A549 (cell line): ENCODE measurements around the gene SLC19A1. TPM values are rescaled to one million over a fixed set of nuclear protein-coding genes. Genes with fewer than 3 reads are reported as not detected.

Experiments
- ATAC-seq, 2 experiments: fragments of 200-7000 bp in 1 of 2; fragments of >200 bp in 1 of 2; cut with Nextera tagmentation in 1 of 2; cut with Tn5 transposase in 1 of 2; 3 replicates each; pipeline versions ENCODE4 v1.8.0 to v1.9.1; 2018 to 2020; ENCODE audit warnings: mild to moderate bottlenecking in 1 of 2, moderate library complexity in 1 of 2
- CTCF ChIA-PET: fragments of 300-600 bp; sonication (Branson Sonifier 250); formaldehyde crosslinking; extraction: SDS; loops from one replicate; lab custom pipeline; 2021; ENCODE audit warnings: antibody characterized with exemption, inconsistent platforms; lab: Yijun Ruan, JAX
- POLR2A ChIA-PET: fragments of 350-600 bp; formaldehyde crosslinking; extraction: SDS; loops from one replicate; lab custom pipeline; 2021; ENCODE audit warnings: antibody characterized with exemption, inconsistent platforms; lab: Yijun Ruan, JAX
- DNase-seq, 2 experiments: peaks; one replicate each; pipeline versions ENCODE4 v3.0.0 to v3.0.0-alpha.2; 2011 to 2016; ENCODE audit warnings: low read depth in 1 of 2, low spot score in 1 of 2
- FAIRE-seq: peaks from 2 replicates; lab custom pipeline; 2011; peaks lifted over from hg19 to GRCh38; lab: Jason Lieb, UNC
- H3K27ac ChIP-seq, 2 experiments: fragments of >200 bp; sonication (Bioruptor Twin); formaldehyde crosslinking; 3 replicates each; pipeline ENCODE4 v1.5.1; 2016 to 2017
- H3K4me1 ChIP-seq: fragments of >200 bp; sonication (Bioruptor Twin); formaldehyde crosslinking; 3 replicates; pipeline ENCODE4 v1.6.1; 2016
- H3K4me2 ChIP-seq: fragments of >200 bp; sonication (Bioruptor Twin); formaldehyde crosslinking; 3 replicates; pipeline ENCODE4 v1.6.1; 2016
- H3K4me3 ChIP-seq: fragments of >200 bp; sonication (Bioruptor Twin); formaldehyde crosslinking; 3 replicates; pipeline ENCODE4 v1.5.1; 2016
- H3K9me3 ChIP-seq: fragments of >200 bp; sonication (Bioruptor Twin); formaldehyde crosslinking; 3 replicates; pipeline ENCODE4 v1.6.1; 2016
- BHLHE40 ChIP-seq: IDR thresholded peaks from 2 replicates; pipeline ENCODE4 v1.6.1; 2012; ENCODE audit warnings: low read depth, low read length, inconsistent platforms
- CBX2 ChIP-seq: fragments of 200-600 bp; sonication (generic); IDR thresholded peaks from 2 replicates; pipeline ENCODE4 v1.6.1; 2016; ENCODE audit warnings: low read depth, mild to moderate bottlenecking, borderline replicate concordance
- ESRRA ChIP-seq: fragments of 150-350 bp; IDR thresholded peaks from 2 replicates; pipeline ENCODE4 v1.6.1; 2014; ENCODE audit warnings: mild to moderate bottlenecking, low read length, borderline replicate concordance
- FOSL2 ChIP-seq, 2 experiments: fragments of 450-650 bp in 1 of 2; fragments of >200 bp in 1 of 2; sonication (Bioruptor Twin) in 1 of 2; formaldehyde crosslinking; IDR thresholded peaks; 2 replicates each; pipeline versions ENCODE4 v1.5.0 to v1.6.1; 2016 to 2020; ENCODE audit warnings: mild to moderate bottlenecking in 1 of 2, moderate library complexity in 1 of 2
- FOXS1 ChIP-seq: fragments of 250-450 bp; sonication (Bioruptor Pico); IDR thresholded peaks from 2 replicates; pipeline ENCODE4 v1.5.0; 2020; ENCODE audit warnings: mild to moderate bottlenecking, moderate library complexity
- HDAC2 ChIP-seq: fragments of 200-600 bp; sonication (generic); IDR thresholded peaks from 2 replicates; pipeline ENCODE4 v1.6.1; 2016
- HEYL ChIP-seq: fragments of 250-450 bp; sonication (Bioruptor Pico); IDR thresholded peaks from 2 replicates; pipeline ENCODE4 v1.8.0; 2021; ENCODE audit warnings: mild to moderate bottlenecking, moderate library complexity
- HOXB13 ChIP-seq: fragments of 250-450 bp; sonication (Bioruptor Pico); IDR thresholded peaks from 2 replicates; pipeline ENCODE4 v1.5.0; 2020; ENCODE audit warnings: low read depth, mild to moderate bottlenecking, moderate library complexity
- HOXB5 ChIP-seq: fragments of 250-450 bp; sonication (Bioruptor Pico); IDR thresholded peaks from 2 replicates; pipeline ENCODE4 v1.5.0; 2020; ENCODE audit warnings: mild to moderate bottlenecking, moderate library complexity
- JUN ChIP-seq, 2 experiments: fragments of >200 bp; sonication (Bioruptor Twin); formaldehyde crosslinking; IDR thresholded peaks; 2 replicates in 1 of 2; 3 replicates in 1 of 2; pipeline ENCODE4 v1.6.1; 2016 to 2017
- JUNB ChIP-seq: fragments of >200 bp; sonication (Bioruptor Twin); formaldehyde crosslinking; IDR thresholded peaks from 2 replicates; pipeline ENCODE4 v1.6.1; 2016
- PBX3 ChIP-seq: IDR thresholded peaks from 2 replicates; pipeline ENCODE4 v1.6.1; 2012
- POLR2A ChIP-seq: IDR thresholded peaks from 2 replicates; pipeline ENCODE4 v1.6.1; 2012; ENCODE audit warnings: mild to moderate bottlenecking, low read length
- POLR2AphosphoS2 ChIP-seq: conservative IDR thresholded peaks from 2 replicates; pipeline ENCODE4 v1.6.1; 2012; ENCODE audit warnings: low read length, improper control_type of control experiment, inconsistent platforms
- RAD21 ChIP-seq, 2 experiments: fragments of >200 bp in 1 of 2; sonication (Bioruptor Twin) in 1 of 2; formaldehyde crosslinking in 1 of 2; IDR thresholded peaks in 1 of 2; conservative IDR thresholded peaks in 1 of 2; 2 replicates in 1 of 2; 3 replicates in 1 of 2; pipeline ENCODE4 v1.6.1; 2012 to 2018; ENCODE audit warnings: inconsistent platforms in 1 of 2
- RCOR1 ChIP-seq: fragments of 150-350 bp; IDR thresholded peaks from 2 replicates; pipeline ENCODE4 v1.6.1; 2014; ENCODE audit warnings: antibody characterized with exemption, low read length, low read depth
- RFX5 ChIP-seq: fragments of 450-650 bp; IDR thresholded peaks from 2 replicates; pipeline ENCODE4 v1.7.1; 2014; ENCODE audit warnings: antibody characterized with exemption, mild to moderate bottlenecking, moderate library complexity
- ZFP36 ChIP-seq: fragments of 450-650 bp; IDR thresholded peaks from 2 replicates; pipeline ENCODE4 v1.6.1; 2014; ENCODE audit warnings: borderline replicate concordance; ENCODE audit not compliant: partially characterized antibody
- WGBS: methylation state at CpG from one replicate; pipeline ENCODE4 v1.1.6; 2017; ENCODE audit errors: missing lambda C conversion rate; 5-methylcytosine and 5-hydroxymethylcytosine counted together
- polyA plus RNA-seq, 4 experiments: library from polyadenylated mRNA; depleted of rRNA in 3 of 4; stranded (reverse); fragments of >200 nt; fragmentation: RNase III in 1 of 4; extraction: RNeasy Plus Mini Kit Qiagen cat#74134 plus additional on column Dnase treatment in 1 of 4; gene quantifications; 2 replicates in 3 of 4; 3 replicates in 1 of 4; pipeline ENCODE4 v1.2.3, GENCODE V29; 2011 to 2017
- TF ChIP-seq, protein P1 (sequence below): fragments of 250-450 bp; sonication (Bioruptor Pico); IDR thresholded peaks from 2 replicates; pipeline ENCODE4 v1.5.0; 2021; ENCODE audit warnings: mild to moderate bottlenecking, moderate library complexity, borderline replicate concordance
- TF ChIP-seq, protein P2 (sequence below): fragments of 450-650 bp; IDR thresholded peaks from 2 replicates; pipeline ENCODE4 v1.6.1; 2014; ENCODE audit warnings: antibody characterized with exemption

The SLC19A1 gene
- polyA plus RNA-seq, 2 of the 4 experiments (the other 2 are of a cell fraction), result 9.8 to 14.0 TPM

- no peak overlapping the region for H3K4me3 ChIP-seq
- FAIRE-seq (no peak), ATAC-seq (no peak), DNase-seq (no peak)
- TF ChIP-seq POLR2A (no peak), RCOR1 (no peak), ZFP36 (no peak), JUNB (no peak), CBX2 (no peak), RAD21 (conservative IDR thresholded peaks at IDR 0.05 in 1 of 2, IDR thresholded peaks at IDR 0.05 in 1 of 2) (no peak)
- TF ChIP-seq, protein P1, sequence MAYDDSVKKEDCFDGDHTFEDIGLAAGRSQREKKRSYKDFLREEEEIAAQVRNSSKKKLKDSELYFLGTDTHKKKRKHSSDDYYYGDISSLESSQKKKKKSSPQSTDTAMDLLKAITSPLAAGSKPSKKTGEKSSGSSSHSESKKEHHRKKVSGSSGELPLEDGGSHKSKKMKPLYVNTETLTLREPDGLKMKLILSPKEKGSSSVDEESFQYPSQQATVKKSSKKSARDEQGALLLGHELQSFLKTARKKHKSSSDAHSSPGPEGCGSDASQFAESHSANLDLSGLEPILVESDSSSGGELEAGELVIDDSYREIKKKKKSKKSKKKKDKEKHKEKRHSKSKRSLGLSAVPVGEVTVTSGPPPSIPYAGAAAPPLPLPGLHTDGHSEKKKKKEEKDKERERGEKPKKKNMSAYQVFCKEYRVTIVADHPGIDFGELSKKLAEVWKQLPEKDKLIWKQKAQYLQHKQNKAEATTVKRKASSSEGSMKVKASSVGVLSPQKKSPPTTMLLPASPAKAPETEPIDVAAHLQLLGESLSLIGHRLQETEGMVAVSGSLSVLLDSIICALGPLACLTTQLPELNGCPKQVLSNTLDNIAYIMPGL, result no peak
- no peaks in the 10 kb centered on the region for H3K4me1 ChIP-seq
- 7% methylated on average over 5 of the region's 5 CpGs for WGBS
- no peak overlapping the region for H3K4me2 ChIP-seq
- no peak overlapping the region for H3K27ac ChIP-seq
- ChIA-PET POLR2A (no interaction called here), CTCF (interaction anchor here (2.7 kb wide), 1 partner anchor 10 kb away, joined by 17 read pairs; no protein-coding TSS in a partner anchor)
- H3K9me3 ChIP-seq, result peaks cover 31% of the 10 kb centered on the region
Measured at GRCh38 chr21:45586289-45586858, 44.1 kb upstream of the SLC19A1 start.

- Histone ChIP-seq H3K4me3 (no peak overlapping the region), H3K4me2 (no peak overlapping the region), H3K27ac (no peak overlapping the region), H3K9me3 (peaks cover 31% of the 10 kb centered on the region), H3K4me1 (no peaks in the 10 kb centered on the region)
- TF ChIP-seq JUN (IDR thresholded peaks at IDR 0.05) (no peak), POLR2AphosphoS2 (no peak), PBX3 (no peak), FOSL2 (IDR thresholded peaks at IDR 0.05) (no peak), FOSL2 (CRISPR knock-in tag; IDR thresholded peaks at IDR 0.05) (no peak), ESRRA (no peak), RAD21 (conservative IDR thresholded peaks at IDR 0.05 in 1 of 2, IDR thresholded peaks at IDR 0.05 in 1 of 2) (no peak), HEYL (CRISPR knock-in tag) (no peak), FOXS1 (CRISPR knock-in tag) (no peak), HDAC2 (no peak), CBX2 (no peak), BHLHE40 (no peak), RFX5 (no peak), HOXB13 (CRISPR knock-in tag) (no peak), HOXB5 (CRISPR knock-in tag) (no peak)
- TF ChIP-seq, protein P1, result no peak
- TF ChIP-seq, protein P2, sequence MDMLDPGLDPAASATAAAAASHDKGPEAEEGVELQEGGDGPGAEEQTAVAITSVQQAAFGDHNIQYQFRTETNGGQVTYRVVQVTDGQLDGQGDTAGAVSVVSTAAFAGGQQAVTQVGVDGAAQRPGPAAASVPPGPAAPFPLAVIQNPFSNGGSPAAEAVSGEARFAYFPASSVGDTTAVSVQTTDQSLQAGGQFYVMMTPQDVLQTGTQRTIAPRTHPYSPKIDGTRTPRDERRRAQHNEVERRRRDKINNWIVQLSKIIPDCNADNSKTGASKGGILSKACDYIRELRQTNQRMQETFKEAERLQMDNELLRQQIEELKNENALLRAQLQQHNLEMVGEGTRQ, result no peak
- no peak for DNase-seq
- no peak for ATAC-seq
- CTCF ChIA-PET, result interaction anchor here (0.8 to 2.7 kb wide), 4 partner anchors 12 to 28 kb away, joined by 3 to 17 read pairs (median 5); no protein-coding TSS in a partner anchor
- POLR2A ChIA-PET, result no interaction called here
- 43% methylated on average over 4 of the region's 4 CpGs for WGBS
- FAIRE-seq, result no peak
Measured at GRCh38 chr21:45584786-45585185, 42.5 kb upstream of the SLC19A1 start.
